Mucosa of descending colon (tissue), 3 donors: ENCODE results near the gene GLB1L3. TPM values are rescaled to one million over a fixed set of nuclear protein-coding genes. Genes with fewer than 3 reads are reported as not detected.

Experiments
- ATAC-seq: fragments of 200-7000 bp; cut with Tn5 transposase; one replicate; pipeline ENCODE4 v1.9.1; 2020; ENCODE audit warnings: mild to moderate bottlenecking, moderate library complexity
- DNase-seq, 3 donors: peaks; one replicate each; pipeline ENCODE4 v3.0.0-alpha.2; 2020
- H3K36me3 ChIP-seq: fragments of 200-600 bp; one replicate; pipeline ENCODE4 v1.8.0; 2021; ENCODE audit warnings: low read depth, mild to moderate bottlenecking
- H3K4me1 ChIP-seq: fragments of 200-600 bp; one replicate; pipeline ENCODE4 v1.8.0; 2021; ENCODE audit warnings: low read depth, mild to moderate bottlenecking
- H3K4me3 ChIP-seq: fragments of 200-600 bp; one replicate; pipeline ENCODE4 v1.8.0; 2021; ENCODE audit warnings: mild to moderate bottlenecking
- H3K9me3 ChIP-seq: fragments of 200-600 bp; one replicate; pipeline ENCODE4 v1.8.0; 2021; ENCODE audit warnings: mild to moderate bottlenecking
- CTCF ChIP-seq: fragments of 200-600 bp; IDR thresholded peaks from one replicate; pipeline ENCODE4 v1.8.0; 2022; ENCODE audit warnings: antibody characterized with exemption, mild to moderate bottlenecking
- intact Hi-C, 2 donors: fragments of 100-400 bp; cut with DNase I in 1 of 2; cut with micrococcal nuclease in 1 of 2; formaldehyde crosslinking; loops; one replicate each; pipeline versions ENCODE4 v1.11.0 to v1.11.1; 2022; cut with DNase I, micrococcal nuclease
- total RNA-seq, 3 donors: library from RNA; stranded (reverse); fragmentation: NEBNext Ultra II Directional in 2 of 3; extraction: Animal tissue kit (Norgen Biotek cat#: 25700) in 2 of 3; gene quantifications; one replicate each; pipeline versions ENCODE4 v1.2.1 to v1.2.4, GENCODE V29; 2021 to 2023
- donor health status: DM: no; HTN: no; CAD: no; lungs with moderate emphysema.
- donor health status: DM: no; HTN: no; CAD: no.
- donor health status: DM: no; HTN: yes; CAD: no.

Gene GLB1L3
- total RNA-seq, 3 donors from 2014 or later, result 0.09 TPM; not detected in 2

GRCh38 chr11:134330611-134331353, 54.6 kb downstream of the GLB1L3 start:
- no peaks in the 10 kb centered on the region for H3K9me3 ChIP-seq
- TF ChIP-seq CTCF, result no peak
- H3K4me3 ChIP-seq, result no peak overlapping the region
- no peak for ATAC-seq
- intact Hi-C loops, result no loop called here
- no peaks in the 10 kb centered on the region for H3K36me3 ChIP-seq
- DNase-seq, result peak in 1 of 3 donors; percentile 36
- peaks cover 10% of the 10 kb centered on the region for H3K4me1 ChIP-seq

- no peak for TF ChIP-seq CTCF
- intact Hi-C loops, result no loop called here
- peak; percentile 89 to 94 (median 91) for DNase-seq
- Histone ChIP-seq H3K4me3 (peak within 1 kb of the TSS; percentile 22), H3K36me3 (no peaks in the 10 kb centered on the region), H3K9me3 (no peaks in the 10 kb centered on the region), H3K4me1 (peaks cover 10% of the 10 kb centered on the region)
- peak; percentile 96 for ATAC-seq
These were observed 55.4 kb downstream of the GLB1L3 start, which contains the start of gene GLB1L2 for GRCh38 chr11:134331354-134332188. TSS of gene GLB1L2 (plus strand) at chr11:134331988. CDS start at chr11:134332062, 74 bp downstream.

- TF ChIP-seq CTCF, result no peak
- DNase-seq, result peak in 2 of 3 donors; percentile 57 to 75
- no peaks in the 10 kb centered on the region for H3K36me3 ChIP-seq
- peak; percentile 62 for ATAC-seq
- intact Hi-C loops, result no loop called here
- H3K4me1 ChIP-seq, result peaks cover 10% of the 10 kb centered on the region
- no peaks in the 10 kb centered on the region for H3K9me3 ChIP-seq
- H3K4me3 ChIP-seq, result peak overlapping the region; percentile 22
These were observed 56.0 kb downstream of the GLB1L3 start for GRCh38 chr11:134332189-134332631.

GRCh38 chr11:134332782-134333181, 56.6 kb downstream of the GLB1L3 start:
- H3K36me3 ChIP-seq, result no peaks in the 10 kb centered on the region
- ATAC-seq (no peak), DNase-seq (no peak)
- H3K9me3 ChIP-seq, result no peaks in the 10 kb centered on the region
- TF ChIP-seq CTCF, result no peak
- H3K4me3 ChIP-seq, result no peak overlapping the region
- peaks cover 10% of the 10 kb centered on the region for H3K4me1 ChIP-seq
- intact Hi-C loops, result no loop called here

- Histone ChIP-seq H3K4me3 (no peak overlapping the region), H3K4me1 (peaks cover 10% of the 10 kb centered on the region), H3K36me3 (no peaks in the 10 kb centered on the region), H3K9me3 (no peaks in the 10 kb centered on the region)
- DNase-seq, result no peak
- intact Hi-C loops, result no loop called here
- TF ChIP-seq CTCF, result no peak
- no peak for ATAC-seq
These were observed 57.1 kb downstream of the GLB1L3 start for GRCh38 chr11:134333312-134333711.
